BLaER1 treated with 17β-estradiol and CSF1 and Interleukin-3, amounts not matched to agents 10 nM and 100 nM (cell line): Measurements from ENCODE around the gene APOBEC3H.
"Not testable (repeated sequence)": the region's sequence is repeated elsewhere in the genome, so short reads cannot be mapped to it uniquely, and the experiment has no call there.

Source experiments
- H3K27ac ChIP-seq, 11 experiments: shearing (Covaris generic); formaldehyde crosslinking; 2 replicates each; pipeline ENCODE4 v1.8.1; 2022
- H3K27me3 ChIP-seq, 11 experiments: shearing (Covaris generic); formaldehyde crosslinking; 2 replicates each; pipeline ENCODE4 v1.8.1; 2022
- H3K36me3 ChIP-seq, 11 experiments: shearing (Covaris generic); formaldehyde crosslinking; 2 replicates each; pipeline ENCODE4 v1.8.1; 2022
- H3K4me1 ChIP-seq, 10 experiments: shearing (Covaris generic); formaldehyde crosslinking; 2 replicates each; pipeline ENCODE4 v1.8.1; 2022
- H3K4me2 ChIP-seq, 11 experiments: shearing (Covaris generic); formaldehyde crosslinking; 2 replicates each; pipeline ENCODE4 v1.8.1; 2022
- H3K4me3 ChIP-seq, 10 experiments: shearing (Covaris generic); formaldehyde crosslinking; 2 replicates each; pipeline ENCODE4 v1.8.1; 2022
- H3K9ac ChIP-seq, 11 experiments: shearing (Covaris generic); formaldehyde crosslinking; 2 replicates each; pipeline ENCODE4 v1.8.1; 2022
- H3K9me3 ChIP-seq, 11 experiments: shearing (Covaris generic); formaldehyde crosslinking; replicated peaks in 1 of 11; 2 replicates each; pipeline ENCODE4 v1.8.1; 2022
- H4K20me1 ChIP-seq, 11 experiments: shearing (Covaris generic); formaldehyde crosslinking; 2 replicates each; pipeline ENCODE4 v1.8.1; 2022
- Cebpa-rat ChIP-seq, 11 experiments: shearing (Covaris generic); IDR thresholded peaks; 2 replicates each; pipeline ENCODE4 v1.8.1; 2022

APOBEC3H gene

GRCh38 chr22:39097098-39098020 is at the start of gene APOBEC3H:
APOBEC3H (plus strand) TSS chr22:39097244; CDS start chr22:39100279, 3,035 bp downstream.
- Histone ChIP-seq H3K36me3 (no peaks in the 10 kb centered on the region), H3K4me3 (peak within 1 kb of the TSS in 8 of 10 experiments; percentile 18 to 47 (median 36); a peak in 12 of 20 replicates), H3K4me2 (peak within 1 kb of the TSS; percentile 77 to 91 (median 84)), H3K27ac (peak within 1 kb of the TSS; percentile 7 to 79 (median 75); a peak in 21 of 22 replicates), H4K20me1 (no peaks in the 10 kb centered on the region), H3K9ac (peak within 1 kb of the TSS; percentile 26 to 73 (median 64); a peak in 21 of 22 replicates), H3K27me3 (no peaks in the 10 kb centered on the region), H3K4me1 (peaks cover 45 to 73% (median 67%) of the 10 kb centered on the region in 10 experiments), H3K9me3 (no peaks in the 10 kb centered on the region)
- TF ChIP-seq Cebpa-rat (IDR thresholded peaks at IDR 0.05), result no peak

GRCh38 chr22:39049486-39049885 is 47.6 kb upstream of the APOBEC3H start:
- H3K9me3 ChIP-seq, H3K9ac ChIP-seq, H3K27me3 ChIP-seq, H3K4me2 ChIP-seq, H3K27ac ChIP-seq, H3K4me3 ChIP-seq: not testable (repeated sequence)
- Histone ChIP-seq H4K20me1 (peaks cover 0 to 13% (median 0%) of the 10 kb centered on the region in 11 experiments; a peak in 2 of 22 replicates), H3K36me3 (peaks cover 0 to 13% (median 4%) of the 10 kb centered on the region in 11 experiments; a peak in 7 of 22 replicates), H3K4me1 (peaks cover 0 to 12% (median 7%) of the 10 kb centered on the region in 10 experiments; a peak in 10 of 20 replicates)

GRCh38 chr22:39051844-39052495 is 45.1 kb upstream of the APOBEC3H start:
- H3K27me3 ChIP-seq, H3K4me3 ChIP-seq, H3K4me2 ChIP-seq, H3K4me1 ChIP-seq, H4K20me1 ChIP-seq, H3K27ac ChIP-seq, H3K9ac ChIP-seq: not testable (repeated sequence)
- H3K9me3 ChIP-seq, result peaks cover 17 to 26% (median 24%) of the 10 kb centered on the region in 11 experiments
- peaks cover 0 to 10% (median 0%) of the 10 kb centered on the region in 11 experiments; a peak in 5 of 22 replicates for H3K36me3 ChIP-seq

GRCh38 chr22:39055658-39056057 is 41.4 kb upstream of the APOBEC3H start:
- no peaks in the 10 kb centered on the region for H3K27me3 ChIP-seq
- no peak overlapping the region for H3K4me2 ChIP-seq
- no peak overlapping the region for H3K27ac ChIP-seq
- TF ChIP-seq Cebpa-rat (IDR thresholded peaks at IDR 0.05), result no peak
- no peaks in the 10 kb centered on the region for H4K20me1 ChIP-seq
- peaks cover 0 to 4% (median 0%) of the 10 kb centered on the region in 10 experiments; a peak in 2 of 20 replicates for H3K4me1 ChIP-seq
- peaks cover 17 to 48% (median 33%) of the 10 kb centered on the region in 11 experiments for H3K9me3 ChIP-seq
- H3K9ac ChIP-seq, result no peak overlapping the region
- no peak overlapping the region for H3K4me3 ChIP-seq
- H3K36me3 ChIP-seq, result peaks cover 0 to 10% (median 0%) of the 10 kb centered on the region in 11 experiments; a peak in 5 of 22 replicates

GRCh38 chr22:39061290-39061689 is 35.8 kb upstream of the APOBEC3H start:
- H4K20me1 ChIP-seq, H3K9ac ChIP-seq, H3K27me3 ChIP-seq, H3K4me3 ChIP-seq, H3K36me3 ChIP-seq, H3K27ac ChIP-seq: not testable (repeated sequence)
- Histone ChIP-seq H3K4me2 (0 out of 22 replicates have a peak overlapping the region, but pooled peaks of 1 of the 11 experiments have one; percentile 1), H3K4me1 (peaks cover 14 to 35% (median 29%) of the 10 kb centered on the region in 10 experiments), H3K9me3 (peaks cover 1 to 28% (median 11%) of the 10 kb centered on the region in 11 experiments; a peak in 18 of 22 replicates)

GRCh38 chr22:39061951-39062350 is 35.1 kb upstream of the APOBEC3H start:
- H3K27ac ChIP-seq, H4K20me1 ChIP-seq, H3K4me2 ChIP-seq, H3K36me3 ChIP-seq, H3K9ac ChIP-seq, H3K4me3 ChIP-seq, H3K27me3 ChIP-seq: not testable (repeated sequence)
- peaks cover 0 to 22% (median 7%) of the 10 kb centered on the region in 11 experiments; a peak in 10 of 22 replicates for H3K9me3 ChIP-seq
- H3K4me1 ChIP-seq, result peaks cover 21 to 41% (median 35%) of the 10 kb centered on the region in 10 experiments

- H3K27me3 ChIP-seq, H3K9ac ChIP-seq, H3K36me3 ChIP-seq, H3K4me3 ChIP-seq, H3K9me3 ChIP-seq, H4K20me1 ChIP-seq: not testable (repeated sequence)
- Histone ChIP-seq H3K4me1 (peaks cover 21 to 54% (median 40%) of the 10 kb centered on the region in 10 experiments), H3K27ac (peak overlapping the region in 6 of 11 experiments; percentile 2 to 52 (median 36); a peak in 6 of 22 replicates), H3K4me2 (peak overlapping the region in 9 of 11 experiments; percentile 20 to 73 (median 32); a peak in 13 of 22 replicates)
Measured at GRCh38 chr22:39063904-39064303, 33.1 kb upstream of the APOBEC3H start.

GRCh38 chr22:39066442-39067276 is 30.4 kb upstream of the APOBEC3H start:
- Histone ChIP-seq H3K4me2 (peak overlapping the region; percentile 42 to 81 (median 69); a peak in 21 of 22 replicates), H3K27ac (peak overlapping the region in 9 of 11 experiments; percentile 9 to 60 (median 45); a peak in 11 of 22 replicates), H3K9ac (peak overlapping the region in 3 of 11 experiments; percentile 9 to 31 (median 18); a peak in 2 of 22 replicates), H3K4me1 (peaks cover 22 to 54% (median 40%) of the 10 kb centered on the region in 10 experiments)
- not testable (repeated sequence) for H3K36me3 ChIP-seq, H3K27me3 ChIP-seq, H4K20me1 ChIP-seq, H3K4me3 ChIP-seq, H3K9me3 ChIP-seq
